Fibroblast of villous mesenchyme (primary cell): ENCODE data around the gene NMBR. TPM values are rescaled to one million over a fixed set of nuclear protein-coding genes. Genes with fewer than 3 reads are reported as not detected.
"Not testable (repeated sequence)": the region's sequence is repeated elsewhere in the genome, so short reads cannot be mapped to it uniquely, and the experiment has no call there.

Experiments used
- DNase-seq: peaks from one replicate; pipeline ENCODE4 v3.0.0-alpha.2; 2010; ENCODE audit warnings: low read depth
- H3K4me3 ChIP-seq: 2 replicates; pipeline ENCODE4 v1.5.1; 2011; ENCODE audit warnings: low read depth, mild to moderate bottlenecking, low read length
- total RNA-seq: library from RNA; depleted of rRNA; stranded (reverse); fragments of >200 nt; gene quantifications from 2 replicates; pipeline ENCODE4 v1.2.3, GENCODE V29; 2012
- TF ChIP-seq, protein P1 (sequence below): IDR thresholded peaks from 2 replicates; pipeline ENCODE4 v1.5.1; 2012; ENCODE audit warnings: low read depth, mild to moderate bottlenecking, low read length; ENCODE audit not compliant: insufficient read depth

The NMBR gene
- total RNA-seq, 1 donor: not detected

- H3K4me3 ChIP-seq: peak overlapping the region; percentile 14
- TF ChIP-seq, protein P1, sequence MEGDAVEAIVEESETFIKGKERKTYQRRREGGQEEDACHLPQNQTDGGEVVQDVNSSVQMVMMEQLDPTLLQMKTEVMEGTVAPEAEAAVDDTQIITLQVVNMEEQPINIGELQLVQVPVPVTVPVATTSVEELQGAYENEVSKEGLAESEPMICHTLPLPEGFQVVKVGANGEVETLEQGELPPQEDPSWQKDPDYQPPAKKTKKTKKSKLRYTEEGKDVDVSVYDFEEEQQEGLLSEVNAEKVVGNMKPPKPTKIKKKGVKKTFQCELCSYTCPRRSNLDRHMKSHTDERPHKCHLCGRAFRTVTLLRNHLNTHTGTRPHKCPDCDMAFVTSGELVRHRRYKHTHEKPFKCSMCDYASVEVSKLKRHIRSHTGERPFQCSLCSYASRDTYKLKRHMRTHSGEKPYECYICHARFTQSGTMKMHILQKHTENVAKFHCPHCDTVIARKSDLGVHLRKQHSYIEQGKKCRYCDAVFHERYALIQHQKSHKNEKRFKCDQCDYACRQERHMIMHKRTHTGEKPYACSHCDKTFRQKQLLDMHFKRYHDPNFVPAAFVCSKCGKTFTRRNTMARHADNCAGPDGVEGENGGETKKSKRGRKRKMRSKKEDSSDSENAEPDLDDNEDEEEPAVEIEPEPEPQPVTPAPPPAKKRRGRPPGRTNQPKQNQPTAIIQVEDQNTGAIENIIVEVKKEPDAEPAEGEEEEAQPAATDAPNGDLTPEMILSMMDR: peak; percentile 45
- DNase-seq: peak; percentile 47
These were observed 9.2 kb upstream of the NMBR start for GRCh38 chr6:142155895-142156757.

GRCh38 chr6:142155091-142155490 is 8.2 kb upstream of the NMBR start:
- no peak overlapping the region for H3K4me3 ChIP-seq
- TF ChIP-seq, protein P1: no peak
- no peak for DNase-seq

GRCh38 chr6:142154336-142154735 is 7.4 kb upstream of the NMBR start:
- TF ChIP-seq, protein P1: no peak
- no peak overlapping the region for H3K4me3 ChIP-seq

DNA sequence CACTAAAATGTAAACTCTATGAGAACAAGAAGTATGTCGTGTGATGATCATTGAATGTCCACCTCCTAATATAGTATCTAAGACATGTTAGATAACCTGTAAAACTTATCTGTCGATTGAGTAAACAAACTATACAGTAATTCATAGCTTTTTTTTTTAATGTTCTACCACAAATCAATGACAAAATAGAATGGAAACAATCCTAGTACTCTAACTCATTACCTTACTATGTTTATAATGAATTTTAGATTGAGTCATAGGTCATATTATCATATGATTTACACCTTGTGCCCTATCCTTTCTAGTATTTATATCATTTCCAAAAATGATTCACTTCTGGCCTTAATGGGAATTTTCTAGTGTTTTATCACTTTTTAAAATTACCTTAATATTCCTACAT is 6.3 kb upstream of the NMBR start:
- no peak for DNase-seq
- H3K4me3 ChIP-seq: no peak overlapping the region
- TF ChIP-seq, protein P1: no peak

More at GRCh38 chr6:142154336-142154735, 7.4 kb upstream of the NMBR start:
- DNase-seq: no peak

GRCh38 chr6:142152746-142153145 is 5.8 kb upstream of the NMBR start:
- no peak overlapping the region for H3K4me3 ChIP-seq
- DNase-seq: peak; percentile 32
- TF ChIP-seq, protein P1: no peak

- not testable (repeated sequence) for DNase-seq, H3K4me3 ChIP-seq
These were observed 5.4 kb downstream of the NMBR start for GRCh38 chr6:142141531-142141930.

GRCh38 chr6:142138876-142139275 is 8.0 kb downstream of the NMBR start:
- H3K4me3 ChIP-seq: no peak overlapping the region
- DNase-seq: no peak
- TF ChIP-seq, protein P1: no peak
